Thoracic aorta (tissue), 2 donors: Measurements from ENCODE around the gene EHF. TPM values are rescaled to one million over a fixed set of nuclear protein-coding genes. Genes with fewer than 3 reads are reported as not detected.

ENCODE experiments used
- ATAC-seq: fragments of 150-250 bp; one replicate; pipeline ENCODE4 v1.8.0; 2017; ENCODE audit warnings: low read depth; ENCODE audit not compliant: insufficient number of reproducible peaks, low FRiP score
- DNase-seq: peaks from one replicate; pipeline ENCODE4 v3.0.0-alpha.2; 2020; ENCODE audit warnings: low spot score
- H3K27ac ChIP-seq, 2 donors: fragments of 200-600 bp; sonication (generic); 1 replicate in 1 of 2; 2 replicates in 1 of 2; pipeline ENCODE4 v1.5.1; 2016; ENCODE audit warnings: mild to moderate bottlenecking in 2 of 2, moderate library complexity in 2 of 2
- H3K27me3 ChIP-seq: fragments of 200-600 bp; sonication (generic); replicated peaks from 2 replicates; pipeline ENCODE4 v1.6.0; 2016; ENCODE audit warnings: mild to moderate bottlenecking; ENCODE audit not compliant: insufficient read depth
- H3K36me3 ChIP-seq: fragments of 200-600 bp; sonication (generic); one replicate; pipeline ENCODE4 v1.5.1; 2016
- H3K4me1 ChIP-seq, 2 donors: fragments of 200-600 bp; sonication (generic); 1 replicate in 1 of 2; 2 replicates in 1 of 2; pipeline versions ENCODE4 v1.5.1 to v1.6.0; 2016; ENCODE audit warnings: low read depth in 2 of 2, mild to moderate bottlenecking in 1 of 2; ENCODE audit not compliant: control insufficient read depth in 1 of 2
- H3K4me3 ChIP-seq: fragments of 200-600 bp; sonication (generic); 2 replicates; pipeline ENCODE4 v1.5.1; 2016; ENCODE audit warnings: mild to moderate bottlenecking
- H3K9me3 ChIP-seq: fragments of 200-600 bp; sonication (generic); 2 replicates; pipeline ENCODE4 v1.5.1; 2016
- CTCF ChIP-seq: fragments of 200-600 bp; sonication (generic); IDR thresholded peaks from one replicate; pipeline ENCODE4 v1.5.1; 2019; ENCODE audit warnings: antibody characterized with exemption
- total RNA-seq, 2 donors: library from RNA; depleted of rRNA; stranded (reverse); fragments of >200 nt; gene quantifications; one replicate each; pipeline versions ENCODE4 v1.1.0 to v1.2.3, GENCODE V29; 2016

EHF gene
- total RNA-seq, 2 donors from 2014 or later: 0.14 TPM

- Histone ChIP-seq H3K27ac (no peak overlapping the region), H3K9me3 (no peaks in the 10 kb centered on the region), H3K36me3 (no peaks in the 10 kb centered on the region), H3K4me3 (no peak overlapping the region), H3K4me1 (no peaks in the 10 kb centered on the region), H3K27me3 (no peaks in the 10 kb centered on the region)
- ATAC-seq: no peak
- TF ChIP-seq CTCF: no peak
- no peak for DNase-seq
These were observed 44.4 kb downstream of the EHF start for GRCh38 chr11:34665077-34665835.

GRCh38 chr11:34667810-34668582, 47.1 kb downstream of the EHF start:
- no peaks in the 10 kb centered on the region for H3K36me3 ChIP-seq

GRCh38 chr11:34668583-34669053, 47.7 kb downstream of the EHF start:
- no peaks in the 10 kb centered on the region for H3K4me1 ChIP-seq
- TF ChIP-seq CTCF: no peak
- H3K27me3 ChIP-seq: no peaks in the 10 kb centered on the region
- H3K36me3 ChIP-seq: no peaks in the 10 kb centered on the region
- H3K9me3 ChIP-seq: no peaks in the 10 kb centered on the region
- H3K27ac ChIP-seq: no peak overlapping the region
- DNase-seq (no peak), ATAC-seq (no peak)
- no peak overlapping the region for H3K4me3 ChIP-seq

More at GRCh38 chr11:34667810-34668582, 47.1 kb downstream of the EHF start:
- no peak overlapping the region for H3K4me3 ChIP-seq
- DNase-seq (no peak), ATAC-seq (no peak)
- no peaks in the 10 kb centered on the region for H3K4me1 ChIP-seq
- H3K9me3 ChIP-seq: no peaks in the 10 kb centered on the region
- H3K27me3 ChIP-seq: no peaks in the 10 kb centered on the region
- TF ChIP-seq CTCF: no peak
- no peak overlapping the region for H3K27ac ChIP-seq

GRCh38 chr11:34669458-34669857, 48.6 kb downstream of the EHF start:
- Histone ChIP-seq H3K9me3 (no peaks in the 10 kb centered on the region), H3K27me3 (no peaks in the 10 kb centered on the region), H3K27ac (no peak overlapping the region), H3K4me3 (no peak overlapping the region), H3K4me1 (no peaks in the 10 kb centered on the region), H3K36me3 (no peaks in the 10 kb centered on the region)
- ATAC-seq: no peak
- TF ChIP-seq CTCF: no peak
- no peak for DNase-seq

- no peaks in the 10 kb centered on the region for H3K9me3 ChIP-seq
- no peaks in the 10 kb centered on the region for H3K36me3 ChIP-seq
- no peaks in the 10 kb centered on the region for H3K4me1 ChIP-seq
- no peak for TF ChIP-seq CTCF
- H3K27ac ChIP-seq: no peak overlapping the region
- no peak for DNase-seq
- H3K4me3 ChIP-seq: no peak overlapping the region
- no peak for ATAC-seq
- H3K27me3 ChIP-seq: no peaks in the 10 kb centered on the region
These were observed 50.2 kb downstream of the EHF start for GRCh38 chr11:34671117-34671516.
